ENCODE results near the gene WDR91.
A peak's percentile ranks its signal among the peaks of the same experiment; 100 is the strongest.

The WDR91 gene

GRCh38 chr7:135160098-135160857, 51.0 kb downstream of the WDR91 start:
- DNase-seq (ENCODE audit: low spot score) = peak; percentile 41

- DNase-seq (ENCODE audit: low spot score) = no peak
Measured at GRCh38 chr7:135159359-135160085, 51.8 kb downstream of the WDR91 start.

GRCh38 chr7:135158874-135159273, 52.5 kb downstream of the WDR91 start:
- no peak for DNase-seq (ENCODE audit: low spot score)

- DNase-seq (ENCODE audit: low spot score) = no peak
Measured at GRCh38 chr7:135158141-135158655, 53.1 kb downstream of the WDR91 start.

GRCh38 chr7:135156290-135156689, 55.0 kb downstream of the WDR91 start:
- DNase-seq (ENCODE audit: low spot score) = no peak

- no peak for DNase-seq (ENCODE audit: low spot score)
Measured at GRCh38 chr7:135154734-135155133, 56.6 kb downstream of the WDR91 start.

- no peak for DNase-seq (ENCODE audit: low spot score)
Measured at GRCh38 chr7:135152442-135152841, 58.9 kb downstream of the WDR91 start.

- DNase-seq (ENCODE audit: low spot score) = no peak
Measured at GRCh38 chr7:135151533-135151932, 59.8 kb downstream of the WDR91 start.

GRCh38 chr7:135151132-135151531, 60.2 kb downstream of the WDR91 start:
- no peak for DNase-seq (ENCODE audit: low spot score)

- DNase-seq (ENCODE audit: low spot score) = no peak
Measured at GRCh38 chr7:135150072-135150782, 61.1 kb downstream of the WDR91 start.

GRCh38 chr7:135147899-135148721, 63.2 kb downstream of the WDR91 start, which contains the start of gene TMEM140:
TMEM140 (plus strand) TSS chr7:135148072; CDS start chr7:135164442, 16,370 bp downstream.
- peak; percentile 81 for DNase-seq (ENCODE audit: low spot score)

- DNase-seq (ENCODE audit: low spot score) = no peak
Measured at GRCh38 chr7:135147341-135147898, 63.9 kb downstream of the WDR91 start.

- no peak for DNase-seq (ENCODE audit: low spot score)
Measured at GRCh38 chr7:135143885-135144668, 67.2 kb downstream of the WDR91 start.
